A673 (cell line): ENCODE results near the gene TMPRSS7. TPM values are rescaled to one million over a fixed set of nuclear protein-coding genes. Genes with fewer than 3 reads are reported as not detected.

Experiments used
- BruUV-seq: library from RNA; stranded (reverse); fragments of 400-500 nt; replicated peaks from 2 replicates; lab custom pipeline; 2021; lab: Mats Ljungman, UMichigan
- CTCF ChIA-PET: fragments of 300-600 bp; sonication (Branson Sonifier 250); formaldehyde crosslinking; loops from one replicate; lab custom pipeline; 2022; ENCODE audit warnings: antibody characterized with exemption; lab: Charles Lee
- POLR2A ChIA-PET: fragments of 300-600 bp; sonication (Branson Sonifier 250); formaldehyde crosslinking; loops from one replicate; lab custom pipeline; 2022; ENCODE audit warnings: antibody characterized with exemption; ENCODE audit not compliant: low non-redundant PET; lab: Charles Lee
- DNase-seq: peaks from one replicate; pipeline ENCODE4 v3.0.0-alpha.2; 2015; ENCODE audit warnings: low spot score
- H3K27ac ChIP-seq: fragments of 200-600 bp; sonication (generic); 2 replicates; pipeline ENCODE4 v1.5.1; 2016; ENCODE audit warnings: mixed run types, low read depth, mild to moderate bottlenecking, mixed read lengths, antibody characterized with exemption, low read length; ENCODE audit not compliant: poor library complexity, severe bottlenecking
- H3K27me3 ChIP-seq: fragments of 200-600 bp; sonication (generic); replicated peaks from 2 replicates; pipeline ENCODE4 v1.6.1; 2017; ENCODE audit warnings: mixed run types, low read depth, mild to moderate bottlenecking, mixed read lengths, antibody characterized with exemption, low read length; ENCODE audit not compliant: insufficient read depth, poor library complexity
- H3K36me3 ChIP-seq: fragments of 200-600 bp; sonication (generic); 2 replicates; pipeline ENCODE4 v1.6.1; 2016; ENCODE audit warnings: mixed run types, mild to moderate bottlenecking, mixed read lengths, antibody characterized with exemption, low read length; ENCODE audit not compliant: insufficient read depth, poor library complexity, severe bottlenecking
- H3K4me1 ChIP-seq: fragments of 200-600 bp; sonication (generic); 2 replicates; pipeline ENCODE4 v1.6.1; 2017; ENCODE audit warnings: mixed run types, mild to moderate bottlenecking, mixed read lengths, antibody characterized with exemption, low read length; ENCODE audit not compliant: insufficient read depth, poor library complexity, severe bottlenecking
- H3K4me3 ChIP-seq: fragments of 200-600 bp; sonication (generic); 2 replicates; pipeline ENCODE4 v1.5.1; 2016; ENCODE audit warnings: low read depth, mixed run types, mild to moderate bottlenecking, mixed read lengths, low read length; ENCODE audit not compliant: poor library complexity, severe bottlenecking
- H3K9me3 ChIP-seq: fragments of 200-600 bp; sonication (generic); 2 replicates; pipeline ENCODE4 v1.6.1; 2016; ENCODE audit warnings: mixed run types, low read depth, mild to moderate bottlenecking, mixed read lengths, antibody characterized with exemption, low read length; ENCODE audit not compliant: poor library complexity, severe bottlenecking
- EZH2 ChIP-seq: fragments of 200-600 bp; sonication (generic); IDR thresholded peaks from 2 replicates; pipeline ENCODE4 v1.6.1; 2017; ENCODE audit warnings: borderline replicate concordance, low read depth, mild to moderate bottlenecking, mixed read lengths, antibody characterized with exemption, low read length; ENCODE audit not compliant: poor library complexity, severe bottlenecking
- intact Hi-C: fragments of 100-400 bp; cut with micrococcal nuclease; formaldehyde crosslinking; loops from one replicate; pipeline ENCODE4 v1.10.0; 2022; ENCODE audit not compliant: unreplicated experiment
- total RNA-seq: library from RNA; stranded (reverse); gene quantifications from 2 replicates; pipeline ENCODE4 v1.2.3, GENCODE V29; 2021
- TF ChIP-seq, protein P1 (sequence below): fragments of 300-800, 200-600 bp; sonication (generic); conservative IDR thresholded peaks from 2 replicates; pipeline ENCODE4 v1.5.1; 2017; ENCODE audit warnings: low read depth, mild to moderate bottlenecking, antibody characterized with exemption, low read length, moderate library complexity, mixed read lengths

Gene TMPRSS7
- total RNA-seq, 1 experiment from 2014 or later = not detected

DNA sequence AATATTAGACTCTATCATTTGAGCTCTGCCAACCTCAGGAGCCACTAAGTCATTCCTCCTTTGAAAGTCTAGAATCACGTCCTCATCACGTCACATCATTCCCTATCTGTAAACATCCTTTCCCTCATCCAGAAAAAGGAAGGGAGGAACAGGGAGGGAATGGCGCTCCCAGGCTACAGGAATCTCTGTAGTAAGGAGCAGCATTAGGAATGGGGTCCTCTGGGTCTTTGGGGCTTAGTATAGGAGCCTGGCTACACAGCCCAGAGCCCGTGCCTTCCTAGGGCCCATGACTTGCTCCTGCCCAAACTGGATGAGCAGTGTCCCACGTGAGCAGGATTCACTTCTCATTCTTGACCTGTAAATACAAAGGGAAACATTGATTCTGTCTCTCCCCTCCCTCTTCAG lies 34.2 kb upstream of the TMPRSS7 start:
- ChIA-PET CTCF (no interaction called here), POLR2A (no interaction called here)
- BruUV-seq = no TSS peak
- Histone ChIP-seq H3K9me3 (no peaks in the 10 kb centered on the region), H3K4me1 (peaks cover 3% of the 10 kb centered on the region), H3K27me3 (no peaks in the 10 kb centered on the region), H3K36me3 (no peaks in the 10 kb centered on the region), H3K27ac (no peak overlapping the region), H3K4me3 (no peak overlapping the region)
- TF ChIP-seq, protein P1, sequence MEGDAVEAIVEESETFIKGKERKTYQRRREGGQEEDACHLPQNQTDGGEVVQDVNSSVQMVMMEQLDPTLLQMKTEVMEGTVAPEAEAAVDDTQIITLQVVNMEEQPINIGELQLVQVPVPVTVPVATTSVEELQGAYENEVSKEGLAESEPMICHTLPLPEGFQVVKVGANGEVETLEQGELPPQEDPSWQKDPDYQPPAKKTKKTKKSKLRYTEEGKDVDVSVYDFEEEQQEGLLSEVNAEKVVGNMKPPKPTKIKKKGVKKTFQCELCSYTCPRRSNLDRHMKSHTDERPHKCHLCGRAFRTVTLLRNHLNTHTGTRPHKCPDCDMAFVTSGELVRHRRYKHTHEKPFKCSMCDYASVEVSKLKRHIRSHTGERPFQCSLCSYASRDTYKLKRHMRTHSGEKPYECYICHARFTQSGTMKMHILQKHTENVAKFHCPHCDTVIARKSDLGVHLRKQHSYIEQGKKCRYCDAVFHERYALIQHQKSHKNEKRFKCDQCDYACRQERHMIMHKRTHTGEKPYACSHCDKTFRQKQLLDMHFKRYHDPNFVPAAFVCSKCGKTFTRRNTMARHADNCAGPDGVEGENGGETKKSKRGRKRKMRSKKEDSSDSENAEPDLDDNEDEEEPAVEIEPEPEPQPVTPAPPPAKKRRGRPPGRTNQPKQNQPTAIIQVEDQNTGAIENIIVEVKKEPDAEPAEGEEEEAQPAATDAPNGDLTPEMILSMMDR = no peak
- TF ChIP-seq EZH2 = no peak
- DNase-seq = no peak
- intact Hi-C loops = no loop called here

- DNase-seq = peak; percentile 17
- intact Hi-C loops = no loop called here
- ChIA-PET POLR2A (no interaction called here), CTCF (interaction anchor here (1.9 kb wide), 1 partner anchor 12 kb away, joined by 6 read pairs; no protein-coding TSS in a partner anchor)
- no peaks in the 10 kb centered on the region for H3K27me3 ChIP-seq
- no TSS peak for BruUV-seq
- no peak for TF ChIP-seq EZH2
- TF ChIP-seq, protein P1 = no peak
- no peak overlapping the region for H3K4me3 ChIP-seq
- no peaks in the 10 kb centered on the region for H3K9me3 ChIP-seq
- no peak overlapping the region for H3K27ac ChIP-seq
- H3K36me3 ChIP-seq = no peaks in the 10 kb centered on the region
- peaks cover 3% of the 10 kb centered on the region for H3K4me1 ChIP-seq
These were observed 33.6 kb upstream of the TMPRSS7 start for GRCh38 chr3:112000966-112001365.

- H3K4me1 ChIP-seq = peaks cover 3% of the 10 kb centered on the region
- H3K27ac ChIP-seq = no peak overlapping the region
- H3K36me3 ChIP-seq = no peaks in the 10 kb centered on the region
- BruUV-seq = no TSS peak
- H3K4me3 ChIP-seq = no peak overlapping the region
- no peaks in the 10 kb centered on the region for H3K27me3 ChIP-seq
- TF ChIP-seq EZH2 = no peak
- TF ChIP-seq, protein P1 = no peak
- no peak for DNase-seq
- CTCF ChIA-PET = interaction anchor here (1.2 to 1.9 kb wide), 2 partner anchors 12 kb away, joined by 3 to 6 read pairs; no protein-coding TSS in a partner anchor
- intact Hi-C loops = no loop called here
- no peaks in the 10 kb centered on the region for H3K9me3 ChIP-seq
- POLR2A ChIA-PET = no interaction called here
These were observed 33.0 kb upstream of the TMPRSS7 start for GRCh38 chr3:112001526-112001925.
